Gastroesophageal sphincter (tissue), 4 donors: ENCODE data around the gene MOG. TPM values are rescaled to one million over a fixed set of nuclear protein-coding genes. Genes with fewer than 3 reads are reported as not detected.

Source experiments
- ATAC-seq: fragments of 150-250 bp; one replicate; pipeline ENCODE4 v1.9.1; 2016; ENCODE audit warnings: mild to moderate bottlenecking, moderate library complexity
- H3K27ac ChIP-seq, 4 donors: fragments of 200-600 bp; sonication (generic) in 3 of 4; 1 replicate in 3 of 4; 2 replicates in 1 of 4; pipeline ENCODE4 v1.5.1; 2016 to 2019
- H3K27me3 ChIP-seq: fragments of 200-600 bp; sonication (generic); one replicate; pipeline ENCODE4 v1.5.1; 2019
- H3K36me3 ChIP-seq, 2 donors: fragments of 200-600 bp; sonication (generic); one replicate each; pipeline ENCODE4 v1.5.1; 2019; ENCODE audit warnings: control low read depth in 1 of 2
- H3K4me1 ChIP-seq, 3 donors: fragments of 200-600 bp; sonication (generic); 1 replicate in 2 of 3; 2 replicates in 1 of 3; pipeline ENCODE4 v1.5.1; 2016 to 2019; ENCODE audit warnings: control low read depth in 2 of 3
- H3K4me3 ChIP-seq, 2 donors: fragments of 200-600 bp; sonication (generic); one replicate each; pipeline ENCODE4 v1.5.1; 2019; ENCODE audit warnings: mild to moderate bottlenecking in 1 of 2, moderate library complexity in 1 of 2
- H3K9me3 ChIP-seq, 3 donors: fragments of 200-600 bp; sonication (generic); one replicate each; pipeline ENCODE4 v1.5.1; 2017 to 2019; ENCODE audit warnings: control low read depth in 2 of 3
- EP300 ChIP-seq: sonication (generic); formaldehyde crosslinking; IDR thresholded peaks from one replicate; pipeline ENCODE4 v1.6.1; 2017; ENCODE audit warnings: antibody characterized with exemption, mild to moderate bottlenecking
- POLR2A ChIP-seq, 2 donors: fragments of 450-650 bp; IDR thresholded peaks; one replicate each; pipeline ENCODE4 v1.6.1; 2017; ENCODE audit warnings: antibody characterized with exemption in 2 of 2, mild to moderate bottlenecking in 2 of 2, moderate library complexity in 1 of 2
- POLR2AphosphoS5 ChIP-seq: sonication (generic); formaldehyde crosslinking; IDR thresholded peaks from one replicate; pipeline ENCODE4 v1.6.1; 2017; ENCODE audit warnings: antibody characterized with exemption
- WGBS, 2 donors: methylation state at CpG; one replicate each; pipeline ENCODE4 v1.1.5; 2018; ENCODE audit warnings: low coverage in 1 of 2; 5-methylcytosine and 5-hydroxymethylcytosine counted together
- total RNA-seq, 4 donors: library from RNA; depleted of rRNA; stranded (reverse); fragments of >200 nt; gene quantifications; one replicate each; pipeline ENCODE4 v1.1.0, GENCODE V29; 2016
- TF ChIP-seq, protein P1 (sequence below), 4 experiments: fragments of 200-600 bp in 2 of 4; fragments of 450-650 bp in 2 of 4; sonication (generic) in 1 of 4; IDR thresholded peaks; one replicate each; pipeline ENCODE4 v1.5.1; 2017 to 2019; ENCODE audit warnings: antibody characterized with exemption in 4 of 4, mild to moderate bottlenecking in 2 of 4, moderate library complexity in 2 of 4

Gene MOG
- total RNA-seq, 4 donors from 2014 or later = not detected

DNA sequence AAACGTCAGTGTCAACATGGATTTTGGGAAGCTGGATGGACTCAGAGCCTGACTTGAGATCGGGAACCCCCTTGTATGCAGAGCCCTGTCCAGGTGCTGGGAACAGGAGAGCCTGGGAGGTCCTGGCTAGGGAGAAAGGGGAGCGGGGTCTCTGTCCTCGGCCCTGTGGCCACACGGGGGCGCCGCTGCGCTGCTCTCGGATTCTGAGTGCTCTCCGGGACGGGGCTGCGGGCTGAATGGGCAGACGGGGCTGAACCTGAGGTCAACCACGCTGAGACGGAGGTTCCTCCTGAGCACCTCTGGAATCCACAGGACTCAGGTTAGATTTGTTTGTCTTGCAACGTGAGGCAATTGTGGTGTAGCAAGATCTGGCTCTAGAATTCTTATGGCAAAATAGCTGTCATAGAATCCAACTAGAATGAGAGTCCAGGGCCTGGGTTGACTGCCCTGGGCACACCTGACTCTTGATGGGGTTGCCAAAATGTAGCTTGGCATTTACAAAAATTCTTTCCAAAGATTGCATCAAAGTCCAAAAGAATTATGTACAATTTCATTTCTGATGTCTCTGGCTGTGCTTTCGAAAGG is 45.7 kb downstream of the MOG start:
- WGBS, 2 donors = 80 to 88% methylated on average over 1 to 2 of the region's 17 CpGs
- Histone ChIP-seq H3K4me3 (no peak overlapping the region), H3K36me3 (no peaks in the 10 kb centered on the region), H3K9me3 (no peaks in the 10 kb centered on the region), H3K27ac (no peak overlapping the region), H3K27me3 (peaks cover 42% of the 10 kb centered on the region), H3K4me1 (peaks cover 0 to 6% (median 0%) of the 10 kb centered on the region in 3 donors)
- no peak for TF ChIP-seq POLR2A (IDR thresholded peaks at IDR 0.05)
- no peak for TF ChIP-seq POLR2AphosphoS5
- TF ChIP-seq, protein P1, sequence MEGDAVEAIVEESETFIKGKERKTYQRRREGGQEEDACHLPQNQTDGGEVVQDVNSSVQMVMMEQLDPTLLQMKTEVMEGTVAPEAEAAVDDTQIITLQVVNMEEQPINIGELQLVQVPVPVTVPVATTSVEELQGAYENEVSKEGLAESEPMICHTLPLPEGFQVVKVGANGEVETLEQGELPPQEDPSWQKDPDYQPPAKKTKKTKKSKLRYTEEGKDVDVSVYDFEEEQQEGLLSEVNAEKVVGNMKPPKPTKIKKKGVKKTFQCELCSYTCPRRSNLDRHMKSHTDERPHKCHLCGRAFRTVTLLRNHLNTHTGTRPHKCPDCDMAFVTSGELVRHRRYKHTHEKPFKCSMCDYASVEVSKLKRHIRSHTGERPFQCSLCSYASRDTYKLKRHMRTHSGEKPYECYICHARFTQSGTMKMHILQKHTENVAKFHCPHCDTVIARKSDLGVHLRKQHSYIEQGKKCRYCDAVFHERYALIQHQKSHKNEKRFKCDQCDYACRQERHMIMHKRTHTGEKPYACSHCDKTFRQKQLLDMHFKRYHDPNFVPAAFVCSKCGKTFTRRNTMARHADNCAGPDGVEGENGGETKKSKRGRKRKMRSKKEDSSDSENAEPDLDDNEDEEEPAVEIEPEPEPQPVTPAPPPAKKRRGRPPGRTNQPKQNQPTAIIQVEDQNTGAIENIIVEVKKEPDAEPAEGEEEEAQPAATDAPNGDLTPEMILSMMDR (IDR thresholded peaks at IDR 0.05) = peak in 2 of 4 experiments; percentile 42 to 62
- ATAC-seq = no peak

DNA sequence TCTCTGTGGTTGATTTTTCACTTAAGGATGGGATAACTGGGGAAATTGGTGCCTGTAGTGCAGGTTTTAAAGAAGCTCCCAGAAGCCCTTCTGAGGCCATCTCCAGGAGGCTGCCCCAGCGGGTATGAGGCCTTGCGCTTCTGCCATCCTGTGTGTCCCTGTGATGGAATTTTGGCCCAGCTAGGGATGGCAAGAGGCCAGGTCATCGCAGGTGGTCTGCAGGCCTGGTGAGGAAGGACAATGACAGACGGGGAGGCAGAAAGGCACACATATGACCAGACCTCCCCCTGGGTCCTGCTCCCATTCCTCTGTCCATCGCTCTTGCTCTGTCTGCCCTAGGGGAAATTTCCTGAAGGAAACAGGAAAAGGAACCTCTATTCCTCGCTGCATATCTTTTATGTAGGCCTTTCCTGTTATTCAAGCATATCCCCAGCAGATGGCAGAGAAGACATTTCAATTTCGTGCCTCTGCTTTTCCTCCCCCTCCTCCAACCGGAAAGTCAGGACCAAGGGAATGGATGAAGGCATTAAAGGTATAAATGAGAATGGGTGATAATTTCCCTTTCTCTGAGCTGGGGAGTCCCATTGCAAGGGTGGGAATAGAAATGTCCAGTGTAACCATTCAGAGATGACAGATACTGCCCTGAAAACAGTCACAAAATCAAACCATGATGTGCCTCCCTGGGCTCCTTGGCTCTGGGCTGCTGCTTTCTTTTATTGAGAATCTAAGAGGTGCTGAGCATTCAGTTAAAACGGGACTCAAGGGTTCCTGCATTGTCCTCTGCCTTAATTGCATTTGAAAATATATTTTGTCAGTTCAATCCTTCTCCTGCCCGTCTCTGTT is 48.7 kb downstream of the MOG start:
- Histone ChIP-seq H3K4me3 (no peak overlapping the region), H3K36me3 (no peaks in the 10 kb centered on the region), H3K27ac (no peak overlapping the region), H3K27me3 (peaks cover 65% of the 10 kb centered on the region), H3K4me1 (peaks cover 0 to 6% (median 0%) of the 10 kb centered on the region in 3 donors), H3K9me3 (no peaks in the 10 kb centered on the region)
- 19 to 42% methylated on average over 6 to 7 of the region's 10 CpGs for WGBS, 2 donors
- TF ChIP-seq POLR2AphosphoS5 (no peak), POLR2A (IDR thresholded peaks at IDR 0.05) (no peak), EP300 (no peak)
- TF ChIP-seq, protein P1 (IDR thresholded peaks at IDR 0.05) = peak; percentile 40 to 78 (median 66)
- no peak for ATAC-seq

DNA sequence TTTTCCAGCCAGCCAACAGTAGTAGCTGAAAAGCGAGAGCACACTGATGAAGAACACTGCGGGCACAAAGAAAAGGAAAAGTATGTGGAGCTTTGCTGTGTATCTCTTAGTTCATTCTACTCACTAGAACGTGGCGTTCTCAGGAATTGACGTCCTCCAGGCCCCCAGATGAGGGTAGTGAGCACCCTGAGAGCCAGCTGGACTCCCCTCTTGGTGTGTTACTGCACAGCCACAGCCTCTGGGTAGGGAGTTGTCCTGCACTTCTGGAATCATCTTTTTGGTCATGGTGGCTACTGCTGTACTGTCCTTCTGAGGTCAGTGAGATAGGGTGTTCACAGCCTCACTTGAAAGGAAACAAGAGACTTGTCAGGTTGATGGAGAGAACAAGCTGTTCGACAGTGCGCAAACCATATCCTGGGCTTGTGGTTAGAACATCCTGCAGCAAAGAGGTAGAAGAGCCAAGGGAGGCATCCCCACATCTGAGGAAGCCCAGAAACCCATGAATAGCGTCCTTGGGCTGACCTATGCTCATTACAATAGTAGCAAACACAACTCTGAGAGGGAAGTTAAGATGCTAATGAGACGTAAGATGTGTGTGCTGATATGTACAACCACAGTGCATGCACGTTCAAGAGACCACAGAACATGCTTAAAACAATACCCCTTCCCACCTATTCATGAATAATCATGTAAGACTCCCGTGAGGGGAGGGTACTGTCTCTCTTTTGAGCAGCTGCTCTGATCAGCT is 51.7 kb downstream of the MOG start:
- Histone ChIP-seq H3K27ac (no peak overlapping the region), H3K9me3 (no peaks in the 10 kb centered on the region), H3K27me3 (peaks cover 48% of the 10 kb centered on the region), H3K36me3 (no peaks in the 10 kb centered on the region), H3K4me1 (no peaks in the 10 kb centered on the region), H3K4me3 (no peak overlapping the region)
- WGBS, 2 donors = 46 to 72% methylated on average over 6 to 8 of the region's 11 CpGs
- TF ChIP-seq POLR2A (IDR thresholded peaks at IDR 0.05) (no peak), EP300 (no peak), POLR2AphosphoS5 (no peak)
- TF ChIP-seq, protein P1 (IDR thresholded peaks at IDR 0.05) = no peak
- ATAC-seq = no peak

DNA sequence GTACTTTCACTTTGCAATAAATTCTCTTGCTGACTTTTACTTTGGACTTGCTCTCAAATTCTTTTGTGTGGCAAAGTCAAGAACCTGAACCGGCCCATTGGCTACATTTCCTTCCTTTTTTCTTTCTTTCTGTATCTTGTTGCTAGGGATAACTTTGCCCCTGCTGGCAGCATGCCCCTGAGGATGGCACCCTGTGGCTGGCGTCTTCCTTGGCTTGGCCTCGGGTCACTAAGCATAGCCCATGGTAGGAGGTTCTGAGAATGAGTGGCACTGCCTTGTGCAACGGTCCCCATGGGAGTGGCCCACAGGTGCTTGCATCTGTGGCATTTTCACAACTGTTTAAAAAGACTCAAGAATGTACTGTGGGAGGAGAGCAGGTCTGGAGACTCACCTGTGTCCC is 52.3 kb downstream of the MOG start:
- Histone ChIP-seq H3K27ac (no peak overlapping the region), H3K36me3 (no peaks in the 10 kb centered on the region), H3K4me1 (no peaks in the 10 kb centered on the region), H3K4me3 (no peak overlapping the region), H3K27me3 (peaks cover 43% of the 10 kb centered on the region), H3K9me3 (no peaks in the 10 kb centered on the region)
- TF ChIP-seq, protein P1 (IDR thresholded peaks at IDR 0.05) = no peak
- TF ChIP-seq POLR2AphosphoS5 (no peak), EP300 (no peak), POLR2A (IDR thresholded peaks at IDR 0.05) (no peak)
- 63% methylated on average over 3 of the region's 4 CpGs; no CpG with 5 or more reads in 1 of the 2 donors for WGBS, 2 donors
- ATAC-seq = no peak
